Measurements from ENCODE around the gene C3orf70. TPM values are rescaled to one million over a fixed set of nuclear protein-coding genes. Genes with fewer than 3 reads are reported as not detected.

C3orf70 gene
- total and polyA plus RNA-seq, 9 donors, result 3.5 to 17.7 (median 7.6) TPM

- no peak for TF ChIP-seq POLR2A (IDR thresholded peaks at IDR 0.05)
- no peak for TF ChIP-seq CTCF (IDR thresholded peaks at IDR 0.05)
- no peak for TF ChIP-seq EP300 (IDR thresholded peaks at IDR 0.05)
- H3K4me1 ChIP-seq (ENCODE audit: insufficient read depth), result no peaks in the 10 kb centered on the region
- H3K4me3 ChIP-seq, result no peak overlapping the region
- H3K27ac ChIP-seq, result no peak overlapping the region
- peaks cover 0 to 3% of the 10 kb centered on the region in 2 donors for H3K9me3 ChIP-seq
- WGBS, 3 donors, result 77 to 87% (median 82%) methylated on average over 7 of the region's 7 CpGs
- intact Hi-C loops (cut with DNase I), result no loop called here
- H3K36me3 ChIP-seq, result no peaks in the 10 kb centered on the region
- no peaks in the 10 kb centered on the region for H3K27me3 ChIP-seq
- no peak for DNase-seq
Measured at GRCh38 chr3:185103359-185104127, 49.3 kb downstream of the C3orf70 start.

- no peak for DNase-seq
- H3K36me3 ChIP-seq, result no peaks in the 10 kb centered on the region
- H3K4me3 ChIP-seq, result no peak overlapping the region
- no peak overlapping the region for H3K27ac ChIP-seq
- TF ChIP-seq CTCF (IDR thresholded peaks at IDR 0.05), result no peak
- TF ChIP-seq EP300 (IDR thresholded peaks at IDR 0.05), result no peak
- no peak for TF ChIP-seq POLR2A (IDR thresholded peaks at IDR 0.05)
- no peaks in the 10 kb centered on the region for H3K27me3 ChIP-seq
- H3K9me3 ChIP-seq, result no peaks in the 10 kb centered on the region
- H3K4me1 ChIP-seq (ENCODE audit: insufficient read depth), result no peaks in the 10 kb centered on the region
- WGBS, 3 donors, result 45 to 60% (median 50%) methylated on average over 4 of the region's 4 CpGs
- intact Hi-C loops (cut with DNase I), result no loop called here
Measured at GRCh38 chr3:185094697-185095096, 58.2 kb downstream of the C3orf70 start.

- Histone ChIP-seq H3K27me3 (no peaks in the 10 kb centered on the region), H3K4me1 (ENCODE audit: insufficient read depth) (peaks cover 1% of the 10 kb centered on the region), H3K36me3 (no peaks in the 10 kb centered on the region), H3K4me3 (no peak overlapping the region), H3K9me3 (no peaks in the 10 kb centered on the region), H3K27ac (no peak overlapping the region)
- TF ChIP-seq EP300 (IDR thresholded peaks at IDR 0.05) (no peak), CTCF (IDR thresholded peaks at IDR 0.05) (no peak), POLR2A (IDR thresholded peaks at IDR 0.05) (no peak)
- DNase-seq, result no peak
- intact Hi-C loops (cut with DNase I), result no loop called here
Measured at GRCh38 chr3:185093116-185093515, 59.7 kb downstream of the C3orf70 start.

- intact Hi-C loops (cut with DNase I), result no loop called here
- H3K4me3 ChIP-seq, result no peak overlapping the region
- H3K9me3 ChIP-seq, result no peaks in the 10 kb centered on the region
- TF ChIP-seq POLR2A (IDR thresholded peaks at IDR 0.05) (no peak), CTCF (IDR thresholded peaks at IDR 0.05) (no peak), EP300 (IDR thresholded peaks at IDR 0.05) (no peak)
- DNase-seq, result no peak
- peaks cover 1% of the 10 kb centered on the region for H3K4me1 ChIP-seq (ENCODE audit: insufficient read depth)
- H3K27me3 ChIP-seq, result no peaks in the 10 kb centered on the region
- 88 to 93% (median 91%) methylated on average over 4 of the region's 4 CpGs for WGBS, 3 donors
- no peak overlapping the region for H3K27ac ChIP-seq
- no peaks in the 10 kb centered on the region for H3K36me3 ChIP-seq
Measured at GRCh38 chr3:185090811-185091210, 62.0 kb downstream of the C3orf70 start.
